Fibroblast of villous mesenchyme (primary cell): ENCODE data around the gene ESR2. TPM values are rescaled to one million over a fixed set of nuclear protein-coding genes. Genes with fewer than 3 reads are reported as not detected.

ENCODE experiments used
- DNase-seq: peaks from one replicate; pipeline ENCODE4 v3.0.0-alpha.2; 2010; ENCODE audit warnings: low read depth
- H3K4me3 ChIP-seq: 2 replicates; pipeline ENCODE4 v1.5.1; 2011; ENCODE audit warnings: low read depth, mild to moderate bottlenecking, low read length
- CTCF ChIP-seq: IDR thresholded peaks from 2 replicates; pipeline ENCODE4 v1.5.1; 2012; ENCODE audit warnings: low read depth, mild to moderate bottlenecking, low read length; ENCODE audit not compliant: insufficient read depth
- total RNA-seq: library from RNA; depleted of rRNA; stranded (reverse); fragments of >200 nt; gene quantifications from 2 replicates; pipeline ENCODE4 v1.2.3, GENCODE V29; 2012

The ESR2 gene
- total RNA-seq, 1 donor = not detected

- no peak for DNase-seq
- H3K4me3 ChIP-seq = no peak overlapping the region
- no peak for TF ChIP-seq CTCF
Measured at GRCh38 chr14:64292197-64292596, 2.0 kb downstream of the ESR2 start.

- no peak for DNase-seq
- no peak for TF ChIP-seq CTCF
Measured at GRCh38 chr14:64289571-64289970, 4.6 kb downstream of the ESR2 start.

DNA sequence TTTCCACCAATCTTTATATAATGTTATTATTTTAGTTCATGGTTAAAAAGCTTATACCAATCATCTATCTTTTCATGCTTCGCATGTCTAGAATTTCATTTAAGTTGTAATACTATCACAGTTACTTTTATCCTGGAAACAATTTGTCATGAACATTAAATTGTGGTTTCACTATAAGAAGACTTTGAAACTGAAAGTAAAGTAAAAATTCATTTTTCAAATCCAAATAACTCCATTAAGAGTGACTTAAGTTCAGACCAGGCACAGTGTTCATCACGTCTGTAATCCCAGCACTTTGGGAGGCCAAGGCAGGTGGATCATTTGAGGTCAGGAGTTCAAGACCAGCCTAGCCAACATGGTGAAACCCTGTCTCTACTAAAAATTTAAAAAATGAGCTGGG, 12.4 kb downstream of the ESR2 start:
- peak; percentile 8 for DNase-seq
- H3K4me3 ChIP-seq = no peak overlapping the region
- no peak for TF ChIP-seq CTCF

More at GRCh38 chr14:64289571-64289970, 4.6 kb downstream of the ESR2 start:
- no peak overlapping the region for H3K4me3 ChIP-seq

GRCh38 chr14:64279704-64280668, 14.2 kb downstream of the ESR2 start:
- H3K4me3 ChIP-seq = no peak overlapping the region
- no peak for TF ChIP-seq CTCF
- DNase-seq = no peak

DNA sequence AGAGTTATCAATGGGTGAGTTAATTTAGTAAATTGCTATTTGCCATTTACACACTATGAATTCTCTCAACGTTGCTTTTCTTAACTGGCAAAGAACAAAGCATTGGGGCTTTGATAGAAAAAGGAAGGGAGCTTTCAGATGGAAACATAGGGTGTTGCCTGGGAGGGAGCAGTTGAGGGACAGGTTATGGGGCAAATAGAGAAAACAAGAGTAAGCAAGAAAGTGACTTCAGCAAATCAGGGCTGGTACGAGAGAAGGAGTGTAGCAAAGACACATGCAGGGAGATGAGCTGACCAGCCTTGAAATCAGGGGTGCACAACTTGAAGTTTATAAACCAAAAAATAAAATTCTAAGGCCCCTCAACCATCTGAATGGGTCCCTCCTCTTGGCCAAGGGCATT, 15.7 kb downstream of the ESR2 start:
- DNase-seq = no peak
- no peak for TF ChIP-seq CTCF
- H3K4me3 ChIP-seq = no peak overlapping the region

GRCh38 chr14:64272019-64272418, 22.2 kb downstream of the ESR2 start:
- TF ChIP-seq CTCF = no peak
- no peak for DNase-seq
- no peak overlapping the region for H3K4me3 ChIP-seq

GRCh38 chr14:64266239-64266638, 27.9 kb downstream of the ESR2 start:
- no peak overlapping the region for H3K4me3 ChIP-seq
- TF ChIP-seq CTCF = no peak
- DNase-seq = peak; percentile 40
